ENCODE results near the gene UBD. TPM values are rescaled to one million over a fixed set of nuclear protein-coding genes. Genes with fewer than 3 reads are reported as not detected.

The UBD gene
- total and polyA plus RNA-seq, 9 of the 15 experiments (the other 6 are each of a cell fraction or from before 2014, with no cell fraction given), result not detected

GRCh38 chr6:29553268-29554057 lies 6.1 kb downstream of the UBD start:
- TF ChIP-seq ZBTB33 (CRISPR knock-in tag; IDR thresholded peaks at IDR 0.05) (peak; percentile 80), MYBL2 (IDR thresholded peaks at IDR 0.05; ENCODE audit: low read depth) (no peak), MYBL2 (CRISPR knock-in tag; IDR thresholded peaks at IDR 0.05; ENCODE audit: borderline replicate concordance) (no peak), CTCF (IDR thresholded peaks at IDR 0.05 in 2 of 3, conservative IDR thresholded peaks at IDR 0.05 in 1 of 3; ENCODE audit: insufficient read depth in 2 of 3, low read depth in 1 of 3, low read length in 3 of 3) (0 out of 6 replicates have a peak, but pooled peaks of 1 of the 3 experiments have one; percentile 27)
- H2AFZ ChIP-seq (ENCODE audit: low read depth, low read length), result no peak overlapping the region

More at GRCh38 chr6:29553268-29554057, 6.1 kb downstream of the UBD start:
- WGBS (ENCODE audit: insufficient coverage, low coverage, missing lambda C conversion rate), result 51% methylated on average over 68 of the region's 83 CpGs
- H3K9me1 ChIP-seq (ENCODE audit: control insufficient read depth, insufficient read depth, low read length), result no peaks in the 10 kb centered on the region
- ATAC-seq, result no peak
- intact Hi-C loops (cut with micrococcal nuclease) (no loop called here), in situ Hi-C loops (cut with MboI) (no loop called here)
- DNase-seq (ENCODE audit: extremely low read depth in 1 of 4, low spot score in 3 of 4), result no peak
- H3K36me3 ChIP-seq (ENCODE audit: control insufficient read depth, insufficient read depth, low read length), result no peaks in the 10 kb centered on the region
- no peak for FAIRE-seq
- H4K20me1 ChIP-seq (replicated peaks; ENCODE audit: control insufficient read depth, insufficient read depth, low read length), result no peaks in the 10 kb centered on the region
- no peak overlapping the region for H3K4me3 ChIP-seq
- no peak overlapping the region for H3K4me2 ChIP-seq (ENCODE audit: insufficient read depth, low read length)
- BruUV-seq (replicated peaks), result no TSS peak
- H3K27me3 ChIP-seq (ENCODE audit: control insufficient read depth in 2 of 2, insufficient read depth in 2 of 2, low read length in 2 of 2), result peaks cover 14 to 33% of the 10 kb centered on the region in 2 experiments; a peak in 4 of 5 replicates
- H3K9me3 ChIP-seq (replicated peaks; ENCODE audit: control insufficient read depth, insufficient read depth, low read depth, low read length), result no peaks in the 10 kb centered on the region
- ChIA-PET CTCF (ENCODE audit: low intra/inter-chr PET ratio) (no interaction called here), POLR2A (no interaction called here)
- H3K27ac ChIP-seq (ENCODE audit: extremely low read depth, low read depth, low read length), result no peak overlapping the region
- peaks cover 0 to 8% of the 10 kb centered on the region in 2 experiments; a peak in 1 of 5 replicates for H3K4me1 ChIP-seq (replicated peaks in 1 of 2; ENCODE audit: control insufficient read depth in 2 of 2, insufficient read depth in 2 of 2, low read length in 2 of 2)
- no peak overlapping the region for H3K9ac ChIP-seq (ENCODE audit: insufficient read depth in 1 of 2, low read depth in 2 of 2, low read length in 2 of 2)
- H3K79me2 ChIP-seq (ENCODE audit: control insufficient read depth, insufficient read depth, low read length), result no peaks in the 10 kb centered on the region
